Measurements from ENCODE around the gene GTPBP3.

Gene GTPBP3

GRCh38 chr19:17307876-17308377, 29.4 kb upstream of the GTPBP3 start:
- DNase-seq, result no peak
- Histone ChIP-seq H3K27me3 (no peaks in the 10 kb centered on the region), H3K36me3 (no peaks in the 10 kb centered on the region; the same call in none of the 2 replicates), H3K4me1 (peaks cover 6% of the 10 kb centered on the region), H3K4me3 (ENCODE audit: low read depth, low read length) (no peak overlapping the region), H3K9me3 (no peaks in the 10 kb centered on the region)
- TF ChIP-seq CTCF (IDR thresholded peaks at IDR 0.05; ENCODE audit: low read depth, low read length), result no peak

GRCh38 chr19:17309198-17309964, 28.0 kb upstream of the GTPBP3 start, which contains the start of gene DDA1:
TSS of gene DDA1 (plus strand) at chr19:17309563. CDS start at chr19:17309655, 92 bp downstream.
- peak; percentile 100 for DNase-seq
- peak within 1 kb of the TSS; percentile 88 for H3K4me3 ChIP-seq (ENCODE audit: low read depth, low read length)
- no peaks in the 10 kb centered on the region for H3K27me3 ChIP-seq
- H3K9me3 ChIP-seq, result no peaks in the 10 kb centered on the region
- no peak for TF ChIP-seq CTCF (IDR thresholded peaks at IDR 0.05; ENCODE audit: low read depth, low read length)
- peaks cover 3% of the 10 kb centered on the region; the same call in 1 of the 2 replicates for H3K4me1 ChIP-seq
- peaks cover 6% of the 10 kb centered on the region for H3K36me3 ChIP-seq

GRCh38 chr19:17309965-17310461, 27.3 kb upstream of the GTPBP3 start:
- no peak for DNase-seq
- H3K4me1 ChIP-seq, result no peaks in the 10 kb centered on the region

GRCh38 chr19:17311455-17312188, 25.7 kb upstream of the GTPBP3 start:
- H3K9me3 ChIP-seq, result no peaks in the 10 kb centered on the region
- H3K27me3 ChIP-seq, result no peaks in the 10 kb centered on the region
- no peak overlapping the region for H3K4me3 ChIP-seq (ENCODE audit: low read depth, low read length)
- TF ChIP-seq CTCF (IDR thresholded peaks at IDR 0.05; ENCODE audit: low read depth, low read length), result no peak
- H3K36me3 ChIP-seq, result peaks cover 18% of the 10 kb centered on the region
- no peak for DNase-seq
- no peaks in the 10 kb centered on the region for H3K4me1 ChIP-seq

More at GRCh38 chr19:17309965-17310461, 27.3 kb upstream of the GTPBP3 start:
- Histone ChIP-seq H3K9me3 (no peaks in the 10 kb centered on the region), H3K4me3 (ENCODE audit: low read depth, low read length) (peak overlapping the region; percentile 88), H3K27me3 (no peaks in the 10 kb centered on the region), H3K36me3 (peaks cover 11% of the 10 kb centered on the region)
- TF ChIP-seq CTCF (IDR thresholded peaks at IDR 0.05; ENCODE audit: low read depth, low read length), result no peak

GRCh38 chr19:17312189-17313113, 24.9 kb upstream of the GTPBP3 start:
- no peak overlapping the region for H3K4me3 ChIP-seq (ENCODE audit: low read depth, low read length)

More at GRCh38 chr19:17312189-17313113, 24.9 kb upstream of the GTPBP3 start:
- DNase-seq, result no peak
- TF ChIP-seq CTCF (IDR thresholded peaks at IDR 0.05; ENCODE audit: low read depth, low read length), result no peak
- Histone ChIP-seq H3K4me1 (no peaks in the 10 kb centered on the region), H3K27me3 (no peaks in the 10 kb centered on the region), H3K36me3 (peaks cover 18% of the 10 kb centered on the region), H3K9me3 (no peaks in the 10 kb centered on the region)
